GM21528 (cell line): ENCODE measurements around the gene TUFM.
"Not testable (repeated sequence)": the region's sequence is repeated elsewhere in the genome, so short reads cannot be mapped to it uniquely, and the experiment has no call there.

Experiments
- ATAC-seq: cut with Tn5 transposase; IDR thresholded peaks from one replicate; pipeline ENCODE4 v1.9.1; 2021; ENCODE audit warnings: mild to moderate bottlenecking, moderate library complexity; ENCODE audit not compliant: unreplicated experiment, low FRiP score

TUFM gene

GRCh38 chr16:28820016-28820415, 26.1 kb downstream of the TUFM start:
- ATAC-seq, result no peak

- not testable (repeated sequence) for ATAC-seq
Observed at GRCh38 chr16:28807445-28808120, 38.6 kb downstream of the TUFM start.

GRCh38 chr16:28802235-28803019, 43.7 kb downstream of the TUFM start:
- ATAC-seq, result not testable (repeated sequence)
